Trophoblast cell (in vitro differentiated cells and primary cell): ENCODE measurements around the gene HEXA.
"Not testable (repeated sequence)": the region's sequence is repeated elsewhere in the genome, so short reads cannot be mapped to it uniquely, and the experiment has no call there.

Experiments used
- DNase-seq, 2 donors: peaks; one replicate each; pipeline ENCODE4 v3.0.0-alpha.2; 2016
- H2AFZ ChIP-seq: 2 replicates; pipeline ENCODE4 v1.6.1; 2013; ENCODE audit warnings: low read length, moderate library complexity, mild to moderate bottlenecking; ENCODE audit not compliant: insufficient read depth, poor library complexity
- H2AK5ac ChIP-seq: 2 replicates; pipeline ENCODE4 v1.6.1; 2013; ENCODE audit warnings: mild to moderate bottlenecking, low read length
- H2BK120ac ChIP-seq: 2 replicates; pipeline ENCODE4 v1.6.1; 2013; ENCODE audit warnings: low read length, mild to moderate bottlenecking, moderate library complexity; ENCODE audit not compliant: insufficient read depth, poor library complexity
- H2BK12ac ChIP-seq: 2 replicates; pipeline ENCODE4 v1.6.1; 2013; ENCODE audit warnings: mild to moderate bottlenecking, low read length, moderate library complexity
- H2BK5ac ChIP-seq: 2 replicates; pipeline ENCODE4 v1.6.1; 2013; ENCODE audit warnings: low read length, low read depth, moderate library complexity, mild to moderate bottlenecking; ENCODE audit not compliant: poor library complexity
- H3K14ac ChIP-seq: 2 replicates; pipeline ENCODE4 v1.6.1; 2013; ENCODE audit warnings: mild to moderate bottlenecking, low read length
- H3K18ac ChIP-seq: 2 replicates; pipeline ENCODE4 v1.6.1; 2013; ENCODE audit warnings: mild to moderate bottlenecking, low read length
- H3K23ac ChIP-seq: 2 replicates; pipeline ENCODE4 v1.6.1; 2013; ENCODE audit warnings: low read length
- H3K27ac ChIP-seq: 2 replicates; pipeline ENCODE4 v1.5.1; 2013; ENCODE audit warnings: low read depth, mild to moderate bottlenecking, inconsistent platforms, low read length, moderate library complexity
- H3K27me3 ChIP-seq: 2 replicates; pipeline ENCODE4 v1.6.1; 2013; ENCODE audit warnings: inconsistent platforms, mild to moderate bottlenecking, low read length, moderate library complexity; ENCODE audit not compliant: insufficient read depth
- H3K36me3 ChIP-seq, 2 experiments: 1 replicate in 1 of 2; 2 replicates in 1 of 2; pipeline ENCODE4 v1.6.1; 2013; ENCODE audit warnings: low read length in 2 of 2, mild to moderate bottlenecking in 2 of 2, moderate library complexity in 1 of 2; ENCODE audit not compliant: insufficient read depth in 2 of 2, control insufficient read depth in 1 of 2
- H3K4ac ChIP-seq: 2 replicates; pipeline ENCODE4 v1.6.1; 2013; ENCODE audit warnings: low read depth, mild to moderate bottlenecking, low read length, moderate library complexity
- H3K4me1 ChIP-seq, 2 experiments: 1 replicate in 1 of 2; 2 replicates in 1 of 2; pipeline ENCODE4 v1.6.1; 2013; ENCODE audit warnings: low read length in 2 of 2, mild to moderate bottlenecking in 2 of 2, moderate library complexity in 1 of 2; ENCODE audit not compliant: insufficient read depth in 2 of 2, control insufficient read depth in 1 of 2
- H3K4me2 ChIP-seq: 2 replicates; pipeline ENCODE4 v1.6.1; 2013; ENCODE audit warnings: inconsistent platforms, mild to moderate bottlenecking, low read length, moderate library complexity
- H3K4me3 ChIP-seq: 2 replicates; pipeline ENCODE4 v1.5.1; 2013; ENCODE audit warnings: mild to moderate bottlenecking, low read depth, low read length, inconsistent platforms
- H3K79me1 ChIP-seq: one replicate; pipeline ENCODE4 v1.6.1; 2013; ENCODE audit warnings: low read length
- H3K79me2 ChIP-seq: 2 replicates; pipeline ENCODE4 v1.6.1; 2013; ENCODE audit warnings: low read length, mild to moderate bottlenecking; ENCODE audit not compliant: control insufficient read depth, insufficient read depth, poor library complexity
- H3K9ac ChIP-seq: 2 replicates; pipeline ENCODE4 v1.6.1; 2013; ENCODE audit warnings: mild to moderate bottlenecking, low read length
- H3K9me3 ChIP-seq: 2 replicates; pipeline ENCODE4 v1.6.1; 2013; ENCODE audit warnings: low read depth, mild to moderate bottlenecking, control low read depth, inconsistent platforms, low read length; ENCODE audit not compliant: insufficient read depth
- H4K12ac ChIP-seq: 2 replicates; pipeline ENCODE4 v1.6.1; 2013; ENCODE audit warnings: low read depth, mild to moderate bottlenecking, low read length, moderate library complexity
- H4K8ac ChIP-seq: 2 replicates; pipeline ENCODE4 v1.6.1; 2013; ENCODE audit warnings: low read depth, mild to moderate bottlenecking, low read length, moderate library complexity
- H4K91ac ChIP-seq: one replicate; pipeline ENCODE4 v1.6.1; 2013; ENCODE audit warnings: low read depth, mild to moderate bottlenecking, low read length, moderate library complexity
- WGBS: extraction: QIAGEN DNeasy Blood & Tissue Kit; methylation state at CpG from one replicate; pipeline ENCODE4 v1.1.7; 2013; ENCODE audit warnings: missing lambda C conversion rate; ENCODE audit not compliant: insufficient read length, insufficient coverage; ENCODE audit errors: extremely low coverage; 5-methylcytosine and 5-hydroxymethylcytosine counted together

HEXA gene

GRCh38 chr15:72379856-72380430 is 4.1 kb upstream of the HEXA start:
- no peaks in the 10 kb centered on the region for H3K36me3 ChIP-seq
- DNase-seq = no peak
- WGBS = no CpG with 5 or more reads among the region's 2 CpGs

GRCh38 chr15:72379106-72379505 is 3.3 kb upstream of the HEXA start:
- H3K4me2 ChIP-seq, H2BK12ac ChIP-seq, H3K36me3 ChIP-seq, H3K4me3 ChIP-seq, H3K4ac ChIP-seq, H2BK5ac ChIP-seq, H3K79me1 ChIP-seq, H3K14ac ChIP-seq, H2BK120ac ChIP-seq, H3K23ac ChIP-seq, H3K27me3 ChIP-seq, DNase-seq, H4K8ac ChIP-seq, H2AK5ac ChIP-seq, H2AFZ ChIP-seq, H4K12ac ChIP-seq, H4K91ac ChIP-seq, H3K18ac ChIP-seq, H3K9me3 ChIP-seq, H3K9ac ChIP-seq, H3K27ac ChIP-seq: not testable (repeated sequence)
- H3K4me1 ChIP-seq = peaks cover 2 to 11% of the 10 kb centered on the region in 2 experiments
- H3K79me2 ChIP-seq = peaks cover 13% of the 10 kb centered on the region
- no CpG with 5 or more reads among the region's 3 CpGs for WGBS

More at GRCh38 chr15:72379856-72380430, 4.1 kb upstream of the HEXA start:
- Histone ChIP-seq H2BK120ac (no peak overlapping the region), H3K23ac (no peak overlapping the region), H3K79me1 (peaks cover 9% of the 10 kb centered on the region), H4K12ac (no peak overlapping the region), H3K14ac (no peak overlapping the region), H3K4ac (no peak overlapping the region), H3K18ac (no peak overlapping the region), H3K4me3 (no peak overlapping the region), H2BK5ac (no peak overlapping the region), H4K8ac (no peak overlapping the region), H4K91ac (no peak overlapping the region), H2AFZ (no peak overlapping the region), H3K4me1 (peaks cover 2 to 8% of the 10 kb centered on the region in 2 experiments), H3K4me2 (no peak overlapping the region), H3K79me2 (peaks cover 13% of the 10 kb centered on the region), H3K27ac (no peak overlapping the region), H3K27me3 (no peaks in the 10 kb centered on the region), H2BK12ac (no peak overlapping the region), H3K9ac (no peak overlapping the region), H2AK5ac (no peak overlapping the region), H3K9me3 (peaks cover 2% of the 10 kb centered on the region)

GRCh38 chr15:72377331-72377730 is 1.5 kb upstream of the HEXA start:
- Histone ChIP-seq H3K18ac (no peak overlapping the region), H3K14ac (no peak overlapping the region), H4K8ac (no peak overlapping the region), H3K4me3 (no peak overlapping the region), H3K27me3 (no peaks in the 10 kb centered on the region), H3K4ac (no peak overlapping the region), H3K79me1 (peaks cover 9% of the 10 kb centered on the region), H3K9me3 (no peaks in the 10 kb centered on the region), H3K27ac (no peak overlapping the region), H2BK12ac (no peak overlapping the region), H2BK5ac (no peak overlapping the region), H3K9ac (no peak overlapping the region), H3K79me2 (peaks cover 13% of the 10 kb centered on the region), H3K23ac (no peak overlapping the region), H2AFZ (no peak overlapping the region), H4K12ac (no peak overlapping the region), H3K4me1 (peaks cover 2 to 11% of the 10 kb centered on the region in 2 experiments), H2AK5ac (no peak overlapping the region), H3K4me2 (no peak overlapping the region), H3K36me3 (no peaks in the 10 kb centered on the region), H2BK120ac (no peak overlapping the region), H4K91ac (no peak overlapping the region)
- no CpG with 5 or more reads among the region's 1 CpG for WGBS
- DNase-seq = no peak

GRCh38 chr15:72375501-72375845 is 341 bp downstream of the HEXA start:
- Histone ChIP-seq H3K9me3 (no peaks in the 10 kb centered on the region), H3K4ac (peak overlapping the region; percentile 64), H3K36me3 (peaks cover under 1 to 2% of the 10 kb centered on the region in 2 experiments), H3K79me2 (peaks cover 13% of the 10 kb centered on the region), H3K9ac (peak overlapping the region; percentile 87), H3K4me1 (peaks cover 2 to 11% of the 10 kb centered on the region in 2 experiments), H4K8ac (peak overlapping the region; percentile 91), H4K91ac (peak overlapping the region; percentile 93), H3K14ac (peak overlapping the region; percentile 94), H2BK5ac (peak overlapping the region; percentile 35), H3K27ac (peak overlapping the region; percentile 81), H2BK12ac (no peak overlapping the region), H3K18ac (peak overlapping the region; percentile 89), H4K12ac (peak overlapping the region; percentile 86), H2BK120ac (peak overlapping the region; percentile 19), H3K4me2 (peak overlapping the region; percentile 99), H3K79me1 (peaks cover 9% of the 10 kb centered on the region), H2AFZ (peak overlapping the region; percentile 98), H3K27me3 (no peaks in the 10 kb centered on the region), H3K4me3 (peak overlapping the region; percentile 85), H3K23ac (no peak overlapping the region), H2AK5ac (peak overlapping the region; percentile 13)
- DNase-seq = peak; percentile 73
- WGBS = no CpG with 5 or more reads among the region's 17 CpGs
